ENCODE measurements around the gene SYNGR3. TPM values are rescaled to one million over a fixed set of nuclear protein-coding genes. Genes with fewer than 3 reads are reported as not detected.

The SYNGR3 gene
- polyA plus RNA-seq, 3 donors, result 0.20 to 0.29 TPM; not detected in 1

DNA sequence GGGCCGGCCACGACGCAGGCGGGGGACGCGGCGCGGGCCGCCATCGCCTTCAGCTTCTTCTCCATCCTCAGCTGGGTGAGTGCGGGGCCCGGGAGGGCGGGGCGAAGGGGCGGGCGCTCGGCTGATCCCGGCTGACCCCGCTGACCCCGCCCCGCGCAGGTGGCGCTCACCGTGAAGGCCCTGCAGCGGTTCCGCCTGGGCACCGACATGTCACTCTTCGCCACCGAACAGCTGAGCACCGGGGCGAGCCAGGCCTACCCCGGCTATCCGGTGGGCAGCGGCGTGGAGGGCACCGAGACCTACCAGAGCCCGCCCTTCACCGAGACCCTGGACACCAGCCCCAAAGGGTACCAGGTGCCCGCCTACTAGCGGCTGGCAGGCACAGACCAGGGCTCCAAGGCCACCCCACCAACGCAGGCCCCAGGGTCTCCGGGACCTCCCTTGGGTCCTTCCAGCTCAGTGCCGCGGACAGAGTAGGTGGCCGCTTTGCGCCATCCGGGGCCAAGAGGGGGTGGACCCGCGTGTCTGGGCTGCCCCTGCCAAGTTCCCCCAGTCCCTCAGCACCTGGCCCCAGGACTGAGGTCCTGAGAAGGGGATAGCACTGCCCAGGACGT, 3.0 kb downstream of the SYNGR3 start:
- no peak overlapping the region for H3K27ac Mint-ChIP-seq
- Histone ChIP-seq H4K20me1 (ENCODE audit: insufficient read depth, low read length) (peaks cover 2% of the 10 kb centered on the region), H3K4me1 (ENCODE audit: control insufficient read depth in 1 of 2, insufficient read depth in 2 of 2, low read length in 2 of 2) (peaks cover 18% of the 10 kb centered on the region in 2 donors), H3K4me2 (replicated peaks; ENCODE audit: extremely low read depth, low read length, poor library complexity, severe bottlenecking) (no peak overlapping the region), H3K27me3 (ENCODE audit: control insufficient read depth in 2 of 2, insufficient read depth in 2 of 2, low read length in 2 of 2) (peaks cover 20 to 33% of the 10 kb centered on the region in 2 donors), H3K4me3 (replicated peaks in 1 of 3; ENCODE audit: low read depth in 2 of 3, low read length in 3 of 3) (no peak overlapping the region), H3K79me2 (ENCODE audit: insufficient read depth, low read length) (no peaks in the 10 kb centered on the region), H3K36me3 (replicated peaks in 1 of 2; ENCODE audit: control insufficient read depth in 1 of 2, insufficient read depth in 2 of 2, low read length in 2 of 2) (peaks cover 5 to 12% of the 10 kb centered on the region in 2 donors), H3K9ac (ENCODE audit: insufficient read depth, low read length, poor library complexity, severe bottlenecking) (no peak overlapping the region), H3K9me3 (replicated peaks in 1 of 2; ENCODE audit: control insufficient read depth in 1 of 2, insufficient read depth in 1 of 2, low read length in 2 of 2) (peaks cover 7 to 8% of the 10 kb centered on the region in 2 donors), H3K27ac (ENCODE audit: low read depth in 1 of 2, low read length in 2 of 2) (no peak overlapping the region), H2AFZ (ENCODE audit: insufficient read depth, low read depth, low read length, poor library complexity, severe bottlenecking) (peak overlapping the region; percentile 63)
- H3K4me1 Mint-ChIP-seq, result peaks cover 14% of the 10 kb centered on the region
- H3K27me3 Mint-ChIP-seq (ENCODE audit: low read depth in 3 of 3), result peaks cover 33 to 49% (median 42%) of the 10 kb centered on the region in 3 donors
- intact Hi-C loops (cut with micrococcal nuclease), result loop anchor here in 1 of 2 donors (2.0 kb wide), 1 partner anchor 50 kb away; the partner anchor contains the start of gene MSRB1
- WGBS (ENCODE audit: insufficient coverage), result 55% methylated on average over 50 of the region's 50 CpGs
- DNase-seq, result no peak
- H3K36me3 Mint-ChIP-seq, result peaks cover 17 to 26% of the 10 kb centered on the region in 2 donors
- H3K9me3 Mint-ChIP-seq, result peaks cover 0 to 16% (median 11%) of the 10 kb centered on the region in 7 donors
- TF ChIP-seq, protein P1, sequence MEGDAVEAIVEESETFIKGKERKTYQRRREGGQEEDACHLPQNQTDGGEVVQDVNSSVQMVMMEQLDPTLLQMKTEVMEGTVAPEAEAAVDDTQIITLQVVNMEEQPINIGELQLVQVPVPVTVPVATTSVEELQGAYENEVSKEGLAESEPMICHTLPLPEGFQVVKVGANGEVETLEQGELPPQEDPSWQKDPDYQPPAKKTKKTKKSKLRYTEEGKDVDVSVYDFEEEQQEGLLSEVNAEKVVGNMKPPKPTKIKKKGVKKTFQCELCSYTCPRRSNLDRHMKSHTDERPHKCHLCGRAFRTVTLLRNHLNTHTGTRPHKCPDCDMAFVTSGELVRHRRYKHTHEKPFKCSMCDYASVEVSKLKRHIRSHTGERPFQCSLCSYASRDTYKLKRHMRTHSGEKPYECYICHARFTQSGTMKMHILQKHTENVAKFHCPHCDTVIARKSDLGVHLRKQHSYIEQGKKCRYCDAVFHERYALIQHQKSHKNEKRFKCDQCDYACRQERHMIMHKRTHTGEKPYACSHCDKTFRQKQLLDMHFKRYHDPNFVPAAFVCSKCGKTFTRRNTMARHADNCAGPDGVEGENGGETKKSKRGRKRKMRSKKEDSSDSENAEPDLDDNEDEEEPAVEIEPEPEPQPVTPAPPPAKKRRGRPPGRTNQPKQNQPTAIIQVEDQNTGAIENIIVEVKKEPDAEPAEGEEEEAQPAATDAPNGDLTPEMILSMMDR (IDR thresholded peaks at IDR 0.05), result no peak
- H3K4me3 Mint-ChIP-seq, result no peak overlapping the region

DNA sequence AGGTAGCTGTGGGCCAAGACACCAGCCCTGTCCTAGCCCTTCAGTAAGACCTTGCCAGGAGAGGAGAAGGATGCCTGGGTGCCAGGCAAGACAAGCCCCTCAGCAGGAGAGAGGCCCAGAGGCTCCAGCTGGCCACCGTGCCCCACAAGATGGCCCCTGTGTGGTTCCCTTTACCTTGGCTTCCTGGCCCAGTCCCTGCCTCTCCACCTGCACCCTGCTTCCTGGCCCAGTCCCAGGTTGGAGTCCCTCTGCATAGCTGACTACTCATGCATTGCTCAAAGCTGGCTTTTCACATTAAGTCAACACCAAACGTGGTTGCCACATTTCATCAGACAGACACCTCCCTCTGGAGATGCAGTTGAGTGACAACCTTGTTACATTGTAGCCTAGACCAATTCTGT, 4.0 kb downstream of the SYNGR3 start:
- Histone ChIP-seq H3K27me3 (ENCODE audit: control insufficient read depth in 2 of 2, insufficient read depth in 2 of 2, low read length in 2 of 2) (peaks cover 20 to 25% of the 10 kb centered on the region in 2 donors), H3K4me3 (replicated peaks in 1 of 3; ENCODE audit: low read depth in 2 of 3, low read length in 3 of 3) (no peak overlapping the region), H3K27ac (ENCODE audit: low read depth in 1 of 2, low read length in 2 of 2) (no peak overlapping the region), H4K20me1 (ENCODE audit: insufficient read depth, low read length) (peaks cover 2% of the 10 kb centered on the region), H3K79me2 (ENCODE audit: insufficient read depth, low read length) (no peaks in the 10 kb centered on the region), H2AFZ (ENCODE audit: insufficient read depth, low read depth, low read length, poor library complexity, severe bottlenecking) (no peak overlapping the region), H3K4me2 (replicated peaks; ENCODE audit: extremely low read depth, low read length, poor library complexity, severe bottlenecking) (no peak overlapping the region), H3K4me1 (ENCODE audit: control insufficient read depth in 1 of 2, insufficient read depth in 2 of 2, low read length in 2 of 2) (peaks cover 18% of the 10 kb centered on the region in 2 donors), H3K9me3 (replicated peaks in 1 of 2; ENCODE audit: control insufficient read depth in 1 of 2, insufficient read depth in 1 of 2, low read length in 2 of 2) (peaks cover 6 to 8% of the 10 kb centered on the region in 2 donors), H3K36me3 (replicated peaks in 1 of 2; ENCODE audit: control insufficient read depth in 1 of 2, insufficient read depth in 2 of 2, low read length in 2 of 2) (peaks cover 13 to 21% of the 10 kb centered on the region in 2 donors), H3K9ac (ENCODE audit: insufficient read depth, low read length, poor library complexity, severe bottlenecking) (no peak overlapping the region)
- DNase-seq, result peak in 1 of 3 donors; percentile 44
- intact Hi-C loops (cut with micrococcal nuclease), result loop anchor here in 1 of 2 donors (2.0 kb wide), 1 partner anchor 51 kb away; the partner anchor contains the start of gene MSRB1
- WGBS (ENCODE audit: insufficient coverage), result 100% methylated on average over 1 of the region's 2 CpGs
- Mint-ChIP-seq H3K27me3 (ENCODE audit: low read depth in 3 of 3) (peaks cover 24 to 40% (median 33%) of the 10 kb centered on the region in 3 donors), H3K27ac (peak overlapping the region in 1 of 7 donors; percentile 30), H3K36me3 (peaks cover 24 to 31% of the 10 kb centered on the region in 2 donors), H3K4me1 (peaks cover 14% of the 10 kb centered on the region), H3K4me3 (no peak overlapping the region), H3K9me3 (peaks cover 0 to 15% (median 11%) of the 10 kb centered on the region in 7 donors)
- TF ChIP-seq, protein P1 (IDR thresholded peaks at IDR 0.05), result no peak

Data from CD14-positive monocyte (primary cell).